NCI-H526 (cell line): ENCODE results near the gene ZDHHC11B.

Source experiments
- DNase-seq, 2 experiments: peaks; one replicate each; lab custom pipeline; 2025; lab: John Stamatoyannopoulos, UW

ZDHHC11B gene

DNA sequence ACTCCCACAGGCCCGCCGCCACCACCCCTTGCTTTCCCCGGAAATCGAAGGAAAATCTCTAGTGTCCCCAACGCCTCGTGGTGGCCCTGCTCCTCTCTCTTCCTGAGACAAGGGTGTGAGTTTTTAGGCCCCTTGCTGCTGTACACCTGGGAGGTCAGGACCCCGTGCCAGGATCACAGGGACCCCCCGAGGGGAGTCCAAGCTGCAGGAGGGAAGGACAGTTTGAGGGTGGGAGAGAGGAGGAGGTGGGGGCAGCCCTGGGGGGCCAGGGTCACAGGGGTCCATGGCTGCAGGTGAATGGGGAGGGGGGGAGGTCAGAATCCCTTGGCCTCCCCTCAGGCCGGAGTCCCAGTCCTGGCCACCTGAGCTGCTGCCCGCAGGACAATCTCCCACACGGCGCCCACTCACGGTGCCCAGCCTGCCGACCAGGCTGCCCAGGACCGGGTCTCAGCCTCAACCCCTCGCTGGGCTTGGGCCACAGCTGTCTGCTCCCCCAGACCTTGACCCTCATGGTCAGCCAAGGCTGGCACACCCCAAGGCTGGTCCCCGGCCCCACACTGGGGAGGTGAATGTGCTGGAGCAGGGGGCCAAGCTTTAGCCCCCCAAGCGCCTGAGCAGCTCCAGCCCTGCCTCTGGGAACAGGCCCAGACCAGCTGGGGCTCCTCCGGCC, 111.2 kb downstream of the ZDHHC11B start:
- DNase-seq: no peak

DNA sequence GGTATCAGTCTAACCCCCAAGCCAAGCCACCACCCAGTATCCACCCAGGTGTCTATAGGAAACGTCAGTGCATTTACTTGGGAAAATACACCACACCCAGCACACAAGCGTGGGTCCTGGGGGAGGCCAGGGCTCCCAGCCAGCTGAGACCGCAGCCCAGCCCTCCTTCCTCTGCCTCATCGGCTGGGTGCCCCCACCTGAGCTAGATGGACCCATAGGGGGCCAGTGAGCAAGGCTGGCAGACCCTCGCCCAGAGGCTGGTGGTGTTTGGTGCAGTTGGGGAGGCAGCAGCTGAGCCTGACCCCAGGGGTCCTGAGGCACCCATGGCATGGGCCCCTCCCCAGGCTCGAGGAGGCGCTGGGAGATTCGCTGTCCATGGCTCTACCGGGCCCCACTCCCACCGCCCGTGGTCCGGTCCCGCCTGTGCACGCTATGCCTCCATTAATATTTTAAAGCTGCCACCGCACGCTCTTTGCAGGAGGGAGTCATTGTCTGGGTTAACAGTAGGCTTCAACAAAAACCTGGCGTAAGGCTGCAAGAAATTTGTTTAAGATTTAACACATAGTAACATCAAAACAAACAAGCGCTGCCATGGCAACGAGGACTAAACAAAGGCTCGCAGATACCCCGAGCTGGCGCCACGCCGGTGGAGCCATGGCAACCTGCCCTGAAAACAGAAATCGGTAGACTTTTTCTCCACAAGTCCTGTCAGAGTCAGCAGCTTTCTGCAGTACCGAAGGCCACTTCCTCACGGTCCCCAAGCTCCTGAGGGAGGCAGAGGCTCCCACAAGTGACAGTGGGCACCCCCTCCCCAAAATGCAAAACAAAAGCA, 112.0 kb downstream of the ZDHHC11B start:
- peak; percentile 94 to 95 for DNase-seq

DNA sequence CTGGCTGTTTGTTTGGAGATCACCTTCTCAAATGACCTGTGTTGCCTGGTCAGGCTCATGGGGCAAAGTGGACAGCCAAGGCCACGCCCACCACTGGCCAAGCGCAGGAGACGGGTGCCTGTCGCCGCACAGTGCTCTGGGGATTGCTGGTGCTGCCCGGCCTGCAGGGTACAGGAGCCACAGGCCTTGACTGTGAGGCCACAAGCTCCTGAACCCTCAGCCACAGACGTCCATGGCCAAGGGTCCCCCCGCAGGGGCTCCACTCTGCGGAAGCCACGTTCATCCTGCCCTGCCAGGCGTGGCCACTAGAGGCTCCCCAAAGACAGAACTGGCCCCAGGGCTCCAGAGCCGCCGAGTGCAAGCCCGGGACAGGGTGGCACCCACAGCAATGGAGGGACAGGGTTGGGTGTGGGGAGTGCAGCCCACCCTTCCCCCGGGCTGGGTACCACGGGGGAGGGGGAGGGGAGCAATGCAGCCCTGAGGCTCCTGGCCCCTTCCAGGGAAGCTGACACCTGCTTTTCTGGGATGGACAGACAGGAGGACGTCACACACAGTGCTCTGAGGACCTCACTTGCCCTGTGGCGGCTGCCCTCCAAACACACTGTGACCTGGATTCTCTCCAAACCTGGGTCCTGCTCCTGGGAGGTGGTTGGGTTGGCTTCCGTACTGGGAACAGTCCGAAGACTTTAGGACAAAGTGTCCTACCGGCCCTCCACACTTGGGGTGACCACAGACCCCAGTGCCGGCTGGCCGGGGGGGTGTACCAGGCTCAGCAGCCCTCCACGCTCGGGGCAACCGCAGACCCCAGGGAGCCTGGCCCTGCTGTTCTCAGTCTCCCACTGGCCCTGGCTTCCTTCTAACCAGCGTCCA, 112.8 kb downstream of the ZDHHC11B start:
- DNase-seq: peak; percentile 34 to 88

DNA sequence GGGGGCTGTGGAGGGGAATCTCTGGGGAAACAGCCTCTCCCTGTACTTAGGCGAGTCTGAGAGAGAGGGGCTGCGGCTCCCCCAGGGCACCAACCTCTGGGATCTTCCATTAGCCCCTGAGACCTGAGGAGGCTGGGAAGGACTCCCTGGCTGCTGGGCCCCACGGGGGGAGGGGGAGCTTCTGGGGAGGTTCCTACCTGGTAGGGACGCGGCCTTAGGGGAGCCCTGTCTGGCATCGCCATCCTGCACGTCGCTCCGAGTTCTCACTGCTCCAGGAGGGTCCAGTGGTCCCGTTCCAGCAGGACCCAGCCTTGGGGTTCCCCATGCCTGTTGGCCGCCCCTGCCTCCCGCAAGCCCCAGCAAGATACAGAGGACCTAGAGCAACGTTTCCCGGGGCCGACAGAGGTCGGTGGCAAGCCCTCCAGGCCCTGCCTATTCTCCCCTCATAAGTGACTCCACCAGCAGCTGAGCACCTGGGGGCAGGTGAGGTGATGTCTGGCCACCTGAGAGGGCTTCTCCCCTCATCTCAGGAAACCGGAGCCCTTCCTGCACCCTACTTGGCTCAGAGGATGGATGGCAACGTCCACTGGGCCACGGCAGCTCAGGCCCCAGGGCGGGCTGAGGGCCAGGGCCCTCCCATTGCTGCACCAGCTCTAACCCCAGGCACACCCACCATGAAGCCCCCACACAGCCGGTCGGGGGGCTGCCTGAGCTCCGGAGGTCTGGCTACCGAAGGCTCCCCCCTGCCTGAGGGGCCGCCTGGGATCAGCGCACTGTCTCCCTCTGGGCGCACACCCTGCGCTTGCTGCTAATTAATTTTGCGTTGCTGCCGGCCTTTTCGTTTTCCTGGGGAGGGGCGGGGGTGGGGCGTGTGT, 113.9 kb downstream of the ZDHHC11B start:
- DNase-seq: no peak

DNA sequence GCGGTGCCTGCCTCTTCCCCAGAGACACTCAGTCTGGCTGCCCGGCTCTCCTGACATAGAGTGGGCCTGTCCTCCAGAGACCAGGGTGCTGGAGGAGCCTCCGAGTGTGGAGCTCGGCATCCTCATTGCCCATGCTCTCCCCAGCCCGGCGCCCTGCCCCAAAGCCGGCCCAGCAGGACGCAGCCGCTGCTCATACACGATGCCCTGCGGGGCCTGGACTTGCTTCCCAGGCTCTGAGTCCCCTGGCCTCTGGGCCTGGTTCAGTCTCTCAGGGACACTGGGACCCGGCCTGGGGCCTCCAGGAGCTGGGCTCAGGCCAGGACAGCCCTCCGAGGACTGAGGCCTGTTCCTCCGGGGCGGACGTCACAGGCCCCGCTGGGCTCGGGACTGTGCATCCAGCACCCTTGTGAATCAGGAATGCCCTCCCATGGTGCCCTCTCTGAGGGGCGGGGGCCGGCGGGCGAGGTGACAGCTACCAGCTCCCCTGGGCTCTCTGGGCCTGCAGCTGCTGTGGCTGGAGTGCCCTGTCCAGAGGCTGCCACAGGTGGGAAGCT, 114.6 kb downstream of the ZDHHC11B start:
- DNase-seq: no peak

DNA sequence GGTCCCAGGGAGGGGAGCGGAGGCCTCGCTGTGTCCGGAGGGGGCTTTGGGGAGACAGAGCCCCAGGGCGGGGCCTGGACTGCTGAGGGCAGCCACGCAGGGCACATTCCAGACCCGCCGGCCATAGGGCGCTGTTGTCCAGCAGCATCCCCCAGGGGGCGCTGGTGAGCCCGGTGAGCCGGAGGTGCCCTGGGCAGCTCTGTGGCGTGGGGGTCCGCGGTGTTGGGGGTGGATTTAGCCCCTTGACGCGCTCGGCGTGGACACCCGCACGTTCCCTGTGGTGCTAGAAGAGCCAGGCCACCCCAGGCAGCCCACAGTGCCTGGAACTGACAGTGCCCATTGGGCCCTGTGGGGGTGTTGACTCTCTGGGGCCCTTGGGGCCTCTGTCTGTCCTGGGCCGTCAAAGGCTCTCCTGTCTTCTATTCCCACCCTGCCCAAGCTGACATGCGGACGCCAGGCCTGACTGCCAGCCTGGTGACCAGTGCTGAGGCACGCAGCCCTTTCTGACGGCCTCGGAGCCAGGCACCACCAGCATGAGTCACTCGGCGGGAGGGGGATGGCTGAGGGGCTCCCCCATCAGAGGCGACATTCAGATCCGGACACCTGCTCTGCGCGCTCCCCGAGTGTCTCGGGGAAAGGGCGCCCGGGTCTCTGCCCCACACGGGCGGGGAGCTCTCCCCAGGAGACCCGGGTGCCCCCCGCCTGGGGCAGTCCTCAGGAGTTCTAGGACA, 115.3 kb downstream of the ZDHHC11B start:
- DNase-seq: peak in 1 of 2 experiments; percentile 50

DNA sequence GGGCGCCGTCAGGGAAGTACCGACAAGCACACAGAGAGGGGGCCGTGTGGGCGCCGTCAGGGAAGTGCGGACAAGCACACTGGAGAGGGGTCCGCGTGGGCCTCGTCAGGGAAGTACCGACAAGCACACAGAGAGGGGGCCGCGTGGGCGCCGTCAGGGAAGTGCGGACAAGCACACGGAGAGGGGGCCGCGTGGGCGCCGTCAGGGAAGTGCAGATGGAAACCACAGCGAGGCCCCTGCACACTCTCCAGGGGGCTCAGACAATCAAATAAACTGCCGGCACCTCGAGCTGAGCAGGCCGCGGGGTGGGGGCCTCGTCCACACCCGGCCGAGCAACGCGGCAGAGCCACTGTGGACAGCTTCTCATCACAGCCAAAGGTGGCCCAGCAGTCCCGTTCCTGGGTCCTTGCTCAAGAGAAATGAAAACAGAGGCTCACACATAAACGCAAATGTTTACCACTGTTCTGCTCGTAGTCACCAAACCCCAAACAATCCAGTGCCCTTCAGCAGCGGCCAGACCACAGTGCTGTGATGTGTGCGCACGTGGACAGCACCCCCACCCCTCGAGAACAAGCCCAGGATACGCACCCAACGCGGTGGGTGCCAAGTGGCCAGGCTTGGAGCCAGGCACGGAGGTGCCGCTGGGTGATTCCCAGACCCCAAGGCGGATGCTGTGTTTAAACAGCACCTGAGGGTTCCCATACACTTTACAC, 116.1 kb downstream of the ZDHHC11B start:
- peak in 1 of 2 experiments; percentile 30 for DNase-seq

DNA sequence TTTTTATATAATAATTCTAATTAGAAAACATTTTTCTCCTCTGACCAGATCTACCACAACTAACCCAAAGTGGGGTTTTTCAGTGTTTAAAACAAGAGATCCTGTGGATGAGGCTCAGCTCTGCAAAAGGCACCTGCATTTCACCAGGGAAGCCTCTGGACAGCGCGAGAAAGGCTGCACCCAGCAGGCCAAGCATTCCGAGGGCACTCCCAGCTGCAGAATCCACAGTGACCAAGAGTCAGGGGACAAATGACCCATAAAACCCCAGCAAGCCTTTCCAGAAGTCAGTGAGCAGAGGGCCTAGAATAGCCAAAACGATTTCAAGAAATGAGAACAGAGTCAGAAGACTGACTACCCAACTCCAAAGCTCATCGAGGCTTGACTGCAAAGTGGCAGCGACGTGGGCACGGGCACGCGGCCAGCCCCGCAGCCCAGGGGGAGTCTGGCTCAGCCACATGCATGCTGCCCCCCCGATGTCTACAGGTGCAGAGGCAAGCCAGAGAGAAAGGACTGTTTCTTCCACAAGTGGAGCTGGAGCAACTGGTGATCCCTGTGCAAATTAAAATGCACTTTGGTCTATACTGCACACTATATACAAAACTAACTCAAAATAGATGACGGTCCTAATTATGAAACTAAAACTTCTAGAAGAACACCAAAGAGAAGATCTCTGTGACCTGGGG, 117.6 kb downstream of the ZDHHC11B start:
- no peak for DNase-seq

DNA sequence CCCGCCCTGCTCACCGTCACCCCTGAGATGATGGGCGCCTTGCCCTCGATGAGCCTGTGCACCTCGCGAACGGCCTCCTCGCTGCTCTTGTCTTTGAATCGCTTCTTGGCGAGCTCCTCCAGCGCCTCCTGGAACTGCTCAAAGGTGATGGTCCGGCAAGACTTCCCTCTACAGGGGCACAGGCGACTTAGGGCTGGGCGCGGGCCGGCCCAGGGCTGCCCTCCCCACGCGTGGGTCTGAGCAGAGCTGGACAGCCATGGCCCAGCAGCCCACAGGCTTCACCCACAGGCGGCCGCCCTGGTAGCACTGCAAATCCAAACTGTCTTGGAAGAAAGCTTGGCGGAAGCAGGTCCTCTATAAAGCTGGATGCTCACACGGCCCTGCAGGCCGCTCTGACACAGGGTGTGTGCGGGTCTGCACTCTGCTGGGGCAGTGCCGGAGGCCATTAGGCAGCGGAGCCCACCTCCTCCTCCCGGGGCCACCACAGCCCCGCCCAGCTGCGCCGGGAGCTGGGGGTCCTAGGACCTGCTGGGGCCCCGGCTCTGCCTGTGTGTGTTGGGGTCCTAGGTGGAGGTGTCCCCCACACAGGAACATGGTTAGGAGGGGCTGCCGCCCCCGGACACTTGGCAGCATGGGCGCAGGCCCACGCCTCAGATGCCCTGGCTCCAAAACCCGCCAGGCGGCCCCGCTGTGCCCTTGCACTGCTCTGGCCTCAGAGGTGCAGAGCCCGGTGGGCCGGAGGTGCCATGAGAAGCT, 118.4 kb downstream of the ZDHHC11B start:
- DNase-seq: no peak

DNA sequence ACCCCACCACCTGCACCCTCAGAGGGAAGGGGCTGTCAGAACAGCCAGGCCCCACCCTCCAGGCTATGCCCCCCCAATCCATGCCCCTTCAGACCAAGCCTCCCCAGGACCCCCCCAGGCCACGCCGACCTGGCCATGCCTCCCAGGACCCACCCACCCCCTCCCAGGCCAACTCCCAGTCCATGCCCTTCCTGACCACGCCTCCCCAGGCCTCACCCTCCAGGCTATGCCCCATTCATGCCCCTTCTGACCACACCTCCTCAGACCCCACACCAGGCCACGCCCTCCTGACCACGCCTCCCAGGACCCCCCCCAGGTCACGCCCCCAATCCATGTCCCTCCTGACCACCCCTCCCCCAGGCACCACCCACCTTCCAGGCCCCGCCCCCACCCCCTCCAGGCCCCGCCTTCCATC, 119.0 kb downstream of the ZDHHC11B start:
- DNase-seq: peak in 1 of 2 experiments; percentile 33

DNA sequence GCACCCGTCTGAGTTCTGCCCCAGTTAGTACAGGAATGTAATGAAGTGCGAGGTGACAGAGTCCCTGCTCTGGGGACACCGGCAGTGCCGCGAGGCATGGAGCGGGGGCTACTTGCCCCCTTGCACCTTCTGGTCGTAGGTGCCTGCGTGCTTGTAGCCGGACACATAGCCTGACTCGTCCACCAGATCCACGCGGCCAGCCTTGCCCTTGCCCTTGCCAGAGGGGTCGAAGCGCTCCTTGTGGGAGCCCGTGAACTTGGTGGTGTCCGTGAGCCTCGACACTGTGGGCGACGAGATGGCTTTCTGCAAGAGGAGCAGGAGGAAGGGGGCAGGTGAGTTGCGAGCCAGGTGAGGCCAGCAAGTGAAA, 119.6 kb downstream of the ZDHHC11B start:
- no peak for DNase-seq

DNA sequence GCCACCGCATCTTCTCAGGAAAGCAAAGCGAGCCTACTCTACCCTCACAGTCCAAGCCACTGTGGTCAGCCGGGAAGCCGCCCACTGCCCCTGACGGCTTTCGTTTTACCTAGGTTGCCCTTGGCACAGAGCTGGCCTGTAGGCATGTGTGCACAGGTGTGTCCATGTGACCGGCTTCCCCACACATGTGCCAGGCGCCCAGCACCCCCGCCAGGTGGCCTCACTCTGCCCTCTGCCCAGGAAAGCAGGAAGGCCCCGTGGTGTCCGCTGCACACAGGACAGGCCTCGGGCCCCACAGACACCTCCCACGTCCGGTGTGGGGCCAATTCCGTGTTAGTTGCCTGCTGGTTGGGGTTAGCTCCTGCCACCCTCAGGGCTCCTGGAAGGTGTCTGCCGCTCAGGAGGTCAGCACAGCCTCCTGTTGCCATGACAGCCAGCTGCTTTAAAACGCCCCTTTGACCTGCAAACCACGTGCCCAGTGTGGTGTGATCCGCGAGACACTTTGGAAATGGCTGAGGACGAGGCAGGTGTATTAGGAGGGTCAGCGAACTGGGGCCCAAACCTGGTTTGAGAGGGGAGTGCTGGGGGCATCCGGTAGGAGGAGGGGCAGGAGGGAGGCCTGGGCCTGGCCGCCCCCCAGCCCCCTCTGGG, 120.1 kb downstream of the ZDHHC11B start:
- DNase-seq: no peak

DNA sequence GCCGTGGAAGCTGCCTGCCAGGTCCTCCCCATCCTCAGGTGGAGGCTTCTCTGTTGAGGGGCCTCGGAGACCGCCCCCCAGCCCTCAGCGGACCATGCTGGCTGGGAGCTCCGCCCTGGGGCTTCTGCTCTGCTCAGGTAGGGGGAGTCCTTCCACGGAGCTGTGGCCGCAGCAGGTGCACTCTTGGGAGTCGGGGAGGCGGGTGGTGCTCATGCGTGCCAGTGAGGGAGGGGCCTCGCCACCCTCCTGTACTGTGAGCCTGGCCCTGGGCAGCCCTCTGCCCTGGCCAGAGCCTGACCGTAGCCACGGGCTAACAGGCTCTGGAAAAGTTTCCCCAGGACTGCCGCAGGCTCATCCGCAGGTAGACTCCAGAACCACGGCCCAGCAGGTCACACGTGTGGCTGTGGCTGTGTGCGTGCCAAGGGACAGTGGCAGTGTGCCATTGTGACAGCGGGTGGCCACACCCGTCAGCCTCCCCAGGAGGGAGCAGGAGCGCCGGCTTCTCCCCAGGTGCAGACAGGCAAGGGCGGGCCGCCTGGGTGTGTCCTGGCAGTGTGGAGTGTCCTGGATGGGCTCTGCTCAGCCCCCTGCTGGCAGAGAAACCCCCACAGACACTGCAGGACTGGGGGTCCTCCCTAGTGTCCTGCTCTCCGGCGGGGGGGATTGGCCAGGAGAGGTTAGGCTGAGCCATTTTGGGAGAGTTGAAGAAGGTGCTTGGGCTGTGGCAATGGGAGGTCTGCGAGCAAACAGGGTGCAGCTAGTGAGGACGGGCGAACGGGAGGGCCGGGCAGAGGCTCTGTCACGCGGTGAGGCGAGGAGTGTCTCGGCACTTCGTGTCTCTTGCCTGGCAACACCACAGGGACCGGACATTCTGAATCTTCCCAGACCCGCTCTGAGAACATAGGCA, 120.8 kb downstream of the ZDHHC11B start:
- peak in 1 of 2 experiments; percentile 21 for DNase-seq

DNA sequence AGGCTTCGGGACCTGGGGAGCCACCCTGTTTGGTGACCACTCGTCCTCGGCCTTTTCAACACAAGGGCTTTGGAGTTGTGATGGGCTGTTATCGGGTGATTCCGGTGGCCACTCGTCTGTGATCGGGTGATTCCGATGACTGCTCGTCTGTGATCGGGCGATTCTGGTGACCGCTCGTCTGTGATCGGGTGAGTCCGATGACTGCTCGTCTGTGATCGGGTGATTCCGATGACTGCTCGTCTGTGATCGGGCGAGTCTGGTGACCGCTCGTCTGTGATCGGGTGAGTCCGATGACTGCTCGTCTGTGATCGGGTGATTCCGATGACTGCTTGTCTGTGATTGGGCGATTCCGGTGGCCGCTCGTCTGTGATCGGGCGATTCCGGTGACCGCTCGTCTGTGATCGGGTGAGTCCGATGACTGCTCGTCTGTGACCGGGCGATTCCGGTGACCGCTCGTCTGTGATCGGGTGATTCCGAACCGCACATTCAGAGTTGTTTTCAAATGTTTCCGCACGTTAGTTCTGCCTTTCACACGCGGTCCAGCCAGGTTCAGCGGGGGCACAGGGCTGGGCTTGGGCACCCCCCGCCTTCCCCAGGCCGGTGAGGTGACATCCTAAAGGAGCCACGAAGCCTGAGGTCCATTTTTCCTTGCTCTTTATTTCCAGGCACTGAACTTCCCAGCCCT, 121.6 kb downstream of the ZDHHC11B start:
- DNase-seq: no peak

DNA sequence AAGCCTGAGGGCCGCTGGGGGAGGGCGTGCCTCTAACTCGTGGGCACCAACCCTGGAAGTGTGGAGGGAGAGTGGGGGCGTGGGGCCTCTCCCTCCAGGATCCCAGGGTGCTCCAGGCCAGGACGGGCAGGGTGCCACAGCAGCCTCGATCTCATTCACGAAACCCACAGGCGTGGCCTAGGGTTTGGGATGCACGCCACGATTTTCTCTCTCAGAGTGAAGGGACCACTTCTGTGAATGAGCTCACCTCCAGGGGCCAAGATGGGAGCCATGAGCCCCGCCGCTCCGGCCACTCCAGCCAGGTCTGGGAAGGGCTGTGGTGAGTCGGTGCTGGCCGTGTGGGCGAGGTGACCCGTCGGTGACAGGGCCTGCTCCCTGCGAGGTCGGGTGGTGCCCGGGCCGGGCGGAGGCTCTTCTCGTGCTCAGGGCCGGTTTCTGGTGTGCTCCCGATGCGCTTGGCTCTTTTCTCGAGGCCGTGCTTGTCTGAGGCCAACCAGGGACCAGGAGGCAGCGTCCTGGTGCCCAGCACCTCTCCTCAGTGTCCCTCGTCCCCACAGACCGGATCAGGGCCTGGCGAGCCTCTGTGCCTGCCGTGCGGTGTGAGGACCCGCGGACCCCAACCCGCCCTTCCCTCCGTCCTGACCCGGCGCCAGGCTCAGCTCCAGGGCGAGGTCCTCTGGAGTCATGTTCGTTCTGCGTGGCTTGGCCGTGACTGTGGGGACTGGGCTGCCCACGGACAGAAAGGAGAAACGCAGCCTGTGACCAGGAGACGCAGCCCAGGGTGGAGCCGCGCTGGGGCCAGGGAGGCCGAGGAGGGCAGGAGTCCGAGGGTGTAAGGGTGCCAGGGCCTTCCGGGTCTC, 122.4 kb downstream of the ZDHHC11B start:
- no peak for DNase-seq
